Hepatocyte (in vitro differentiated cells): ENCODE data around the gene RFC2.

Experiments used
- EZH2 ChIP-seq: fragments of 200-600 bp; sonication (generic); IDR thresholded peaks from 2 replicates; pipeline ENCODE4 v1.6.1; 2016; ENCODE audit warnings: antibody characterized with exemption, mild to moderate bottlenecking, borderline replicate concordance
- EZH2phosphoT487 ChIP-seq: fragments of 200-600 bp; sonication (generic); IDR thresholded peaks from one replicate; pipeline ENCODE4 v1.6.1; 2018; ENCODE audit warnings: antibody characterized with exemption, mild to moderate bottlenecking, low read depth, moderate library complexity; ENCODE audit not compliant: unreplicated experiment, severe bottlenecking
- TF ChIP-seq, protein P1 (sequence below): fragments of 200-600 bp; sonication (generic); IDR thresholded peaks from 2 replicates; pipeline ENCODE4 v1.5.1; 2016; ENCODE audit warnings: antibody characterized with exemption, mild to moderate bottlenecking; ENCODE audit not compliant: poor library complexity

- TF ChIP-seq, protein P1, sequence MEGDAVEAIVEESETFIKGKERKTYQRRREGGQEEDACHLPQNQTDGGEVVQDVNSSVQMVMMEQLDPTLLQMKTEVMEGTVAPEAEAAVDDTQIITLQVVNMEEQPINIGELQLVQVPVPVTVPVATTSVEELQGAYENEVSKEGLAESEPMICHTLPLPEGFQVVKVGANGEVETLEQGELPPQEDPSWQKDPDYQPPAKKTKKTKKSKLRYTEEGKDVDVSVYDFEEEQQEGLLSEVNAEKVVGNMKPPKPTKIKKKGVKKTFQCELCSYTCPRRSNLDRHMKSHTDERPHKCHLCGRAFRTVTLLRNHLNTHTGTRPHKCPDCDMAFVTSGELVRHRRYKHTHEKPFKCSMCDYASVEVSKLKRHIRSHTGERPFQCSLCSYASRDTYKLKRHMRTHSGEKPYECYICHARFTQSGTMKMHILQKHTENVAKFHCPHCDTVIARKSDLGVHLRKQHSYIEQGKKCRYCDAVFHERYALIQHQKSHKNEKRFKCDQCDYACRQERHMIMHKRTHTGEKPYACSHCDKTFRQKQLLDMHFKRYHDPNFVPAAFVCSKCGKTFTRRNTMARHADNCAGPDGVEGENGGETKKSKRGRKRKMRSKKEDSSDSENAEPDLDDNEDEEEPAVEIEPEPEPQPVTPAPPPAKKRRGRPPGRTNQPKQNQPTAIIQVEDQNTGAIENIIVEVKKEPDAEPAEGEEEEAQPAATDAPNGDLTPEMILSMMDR, result no peak
- TF ChIP-seq EZH2 (no peak), EZH2phosphoT487 (no peak)
Observed at GRCh38 chr7:74185636-74186035, 68.6 kb downstream of the RFC2 start.
